ENCODE data around the gene GRIA1.

The GRIA1 gene

DNA sequence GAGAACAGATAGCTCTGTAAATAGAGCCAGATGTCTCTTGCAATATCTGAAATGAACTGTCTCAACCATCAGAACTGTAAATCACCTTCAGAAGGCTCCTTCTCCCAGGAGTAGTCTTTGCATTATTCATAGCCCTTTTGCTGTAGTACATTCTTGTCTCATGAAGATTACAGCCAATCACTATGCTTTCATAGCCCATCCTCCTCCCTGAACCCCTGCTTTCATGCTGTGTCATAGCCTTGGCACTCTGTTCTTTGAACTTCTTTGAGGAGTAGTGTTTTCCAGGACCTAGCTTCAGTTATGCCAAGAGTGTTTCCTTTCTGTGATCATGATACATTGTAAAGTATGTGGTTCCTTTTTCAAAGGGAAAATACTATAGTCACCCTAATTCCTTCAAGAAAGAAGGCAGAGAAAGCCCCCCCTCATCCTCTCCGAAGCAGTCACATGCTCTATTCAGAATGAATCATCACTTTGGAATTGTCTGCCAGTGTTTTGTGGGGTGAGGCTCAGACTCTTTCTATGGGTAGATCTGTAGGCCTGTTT, 61.1 kb downstream of the GRIA1 start:
- DNase-seq (ENCODE audit: low spot score) = no peak

DNA sequence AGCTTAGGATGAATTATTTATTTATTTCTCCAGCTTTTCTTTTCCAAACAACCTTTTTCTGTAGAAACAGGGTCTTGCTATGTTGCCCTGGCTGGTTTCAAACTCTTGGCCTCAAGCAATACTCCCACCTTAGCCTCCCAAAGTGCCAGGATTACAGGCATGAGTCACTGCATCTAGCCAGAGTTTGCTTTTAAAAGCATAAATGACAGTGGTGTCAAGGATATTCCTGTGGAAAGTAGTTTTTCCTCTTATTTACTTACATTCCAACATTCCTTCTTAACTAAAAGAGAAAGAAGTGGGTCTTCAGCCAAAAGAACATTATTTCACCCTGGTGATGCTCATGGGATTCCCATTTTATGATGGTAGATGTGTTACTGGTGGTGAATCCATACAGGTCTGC, 62.4 kb downstream of the GRIA1 start:
- no peak for DNase-seq (ENCODE audit: low spot score)

DNA sequence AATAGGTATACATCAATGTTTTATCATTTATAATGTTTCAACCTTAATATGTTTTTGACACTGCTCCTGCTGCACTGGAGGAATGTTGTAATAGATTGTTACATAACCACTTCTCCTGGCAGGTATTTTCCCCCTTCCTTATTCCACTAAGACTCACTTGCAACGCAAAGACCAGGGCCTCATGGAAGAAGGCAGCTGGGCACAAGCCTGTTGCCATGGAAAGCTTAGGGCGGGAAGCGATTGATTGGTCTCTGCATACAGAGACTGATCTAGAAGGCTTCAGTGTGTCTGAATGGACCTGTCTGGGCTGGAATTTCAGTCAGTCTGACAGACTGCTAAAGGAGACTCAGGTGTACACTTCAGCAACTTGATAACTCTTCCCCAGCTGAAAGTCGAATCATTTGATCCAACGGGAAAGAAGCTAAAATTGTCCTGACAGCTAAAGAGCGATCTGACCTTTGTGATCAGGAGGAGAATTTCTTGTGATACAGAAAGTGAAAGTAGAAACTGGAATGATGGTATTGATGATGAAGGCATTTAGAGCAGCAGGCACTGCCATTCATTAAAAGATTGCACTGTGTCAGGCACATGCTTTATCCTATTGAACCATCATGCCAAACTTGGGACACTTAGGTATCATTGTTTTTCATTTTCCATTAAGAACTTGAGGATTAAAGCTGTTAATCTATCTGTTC, 65.1 kb downstream of the GRIA1 start:
- DNase-seq (ENCODE audit: low spot score) = no peak

DNA sequence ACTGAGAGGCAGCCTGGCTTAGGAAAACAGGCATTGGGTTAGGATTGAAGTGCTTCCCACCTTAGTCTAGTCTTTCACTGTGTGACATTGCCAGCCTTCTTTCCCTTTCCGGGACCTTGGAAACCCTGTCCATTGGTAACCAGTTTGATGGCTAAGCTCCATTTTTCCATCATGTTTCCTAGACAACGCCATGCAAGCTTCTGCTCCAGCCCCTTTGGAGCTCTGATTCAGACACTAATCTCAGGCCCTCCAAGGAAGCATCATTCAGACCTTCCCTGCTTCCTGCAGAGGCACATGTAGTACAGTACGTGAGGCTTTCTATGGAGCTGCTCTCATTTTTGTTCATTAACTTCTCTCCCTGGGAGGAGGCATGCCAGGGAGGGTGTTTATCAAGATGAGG, 68.5 kb downstream of the GRIA1 start:
- DNase-seq (ENCODE audit: low spot score) = no peak

DNA sequence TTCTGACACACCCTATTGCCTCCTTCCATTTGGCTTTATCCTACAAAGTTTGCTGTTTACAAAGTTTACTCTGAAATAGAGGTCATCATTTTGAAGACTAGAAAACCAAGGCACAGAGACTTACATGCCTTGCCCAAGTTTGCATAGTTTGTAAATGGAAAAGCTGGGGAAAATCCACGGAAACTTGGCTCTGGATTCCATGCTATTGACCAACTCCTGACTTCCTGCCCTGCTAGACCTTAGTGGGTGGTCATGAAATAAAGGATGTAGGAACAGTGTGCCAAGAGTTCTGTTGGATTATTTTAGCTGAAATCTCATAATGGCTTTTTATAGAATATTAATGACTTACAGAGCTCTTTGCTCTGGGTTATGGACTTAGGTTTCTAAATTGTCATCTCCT, 69.5 kb downstream of the GRIA1 start:
- DNase-seq (ENCODE audit: low spot score) = no peak

DNA sequence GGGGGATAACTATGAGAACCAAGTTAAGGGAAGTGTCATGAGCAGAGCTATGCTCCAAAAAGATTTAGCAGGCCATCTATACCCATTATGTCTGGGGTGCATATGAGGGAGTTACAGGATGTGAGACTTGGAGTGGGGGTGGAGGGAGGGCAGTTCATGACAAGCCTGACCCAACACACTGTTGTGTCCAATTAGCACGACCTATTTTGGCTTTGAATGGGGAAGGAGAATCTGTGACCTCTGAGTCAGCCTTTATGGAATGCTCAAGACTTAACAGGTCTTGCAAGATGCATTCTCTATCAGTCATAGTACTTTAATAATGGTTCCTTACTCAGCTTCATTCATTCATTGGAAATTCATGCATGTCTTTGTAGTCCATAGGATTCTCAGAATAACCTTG, 71.7 kb downstream of the GRIA1 start:
- no peak for DNase-seq (ENCODE audit: low spot score)

DNA sequence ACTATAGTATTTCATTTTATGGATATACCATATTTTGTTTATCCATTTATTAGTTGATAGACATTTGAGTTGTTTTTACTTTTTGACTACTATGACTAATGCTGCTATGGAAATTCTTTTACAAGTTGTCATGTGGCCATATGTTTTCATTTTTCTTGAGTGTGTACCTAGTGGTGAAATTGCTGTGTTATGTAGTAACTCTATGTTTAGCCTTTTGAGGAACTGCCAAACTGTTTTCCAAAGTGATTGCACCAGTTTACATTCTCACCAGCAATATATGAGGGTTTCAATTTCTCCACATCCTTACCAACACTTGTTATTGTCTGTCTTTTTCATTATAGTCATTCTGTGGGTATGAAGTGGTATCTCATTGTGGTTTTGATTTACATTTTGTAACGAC, 75.4 kb downstream of the GRIA1 start:
- DNase-seq (ENCODE audit: low spot score) = no peak

DNA sequence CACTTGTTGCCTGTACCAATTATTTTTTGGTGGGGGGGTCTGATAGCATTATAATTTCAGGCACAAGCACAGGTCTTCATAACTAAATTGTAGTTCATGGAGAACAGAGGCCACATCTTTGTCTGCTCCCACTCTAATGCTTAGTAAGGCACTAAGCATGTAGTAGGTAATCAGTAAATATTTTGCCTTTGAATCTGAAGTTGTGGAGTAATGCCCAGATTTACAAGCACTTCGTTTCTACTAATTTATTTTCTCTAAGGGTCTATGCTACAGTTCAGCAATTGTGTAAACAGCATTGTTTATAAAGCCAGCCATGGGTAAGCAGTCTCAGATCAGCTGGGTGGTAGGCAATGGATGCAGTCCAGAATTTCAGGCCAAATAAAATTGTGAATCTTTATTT, 78.6 kb downstream of the GRIA1 start:
- DNase-seq (ENCODE audit: low spot score) = no peak

DNA sequence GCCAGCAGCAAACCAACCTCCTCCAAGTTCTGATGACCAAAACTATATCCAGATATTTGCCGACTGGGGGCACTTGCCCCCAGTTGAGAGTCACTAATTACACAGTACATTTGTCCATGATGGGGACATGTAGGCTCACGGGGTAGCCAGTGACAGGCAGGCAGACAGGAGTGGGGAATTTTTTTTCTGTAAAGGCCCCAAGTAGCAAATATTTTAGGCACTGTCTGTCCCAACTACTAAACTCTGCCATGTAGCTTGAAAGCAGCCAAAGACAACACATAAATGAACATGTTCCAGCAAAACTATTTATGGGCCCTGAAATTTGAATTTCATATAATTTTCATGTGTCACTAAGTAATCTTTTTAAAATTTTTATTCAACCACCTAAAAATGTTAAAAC, 80.7 kb downstream of the GRIA1 start:
- DNase-seq (ENCODE audit: low spot score) = no peak

DNA sequence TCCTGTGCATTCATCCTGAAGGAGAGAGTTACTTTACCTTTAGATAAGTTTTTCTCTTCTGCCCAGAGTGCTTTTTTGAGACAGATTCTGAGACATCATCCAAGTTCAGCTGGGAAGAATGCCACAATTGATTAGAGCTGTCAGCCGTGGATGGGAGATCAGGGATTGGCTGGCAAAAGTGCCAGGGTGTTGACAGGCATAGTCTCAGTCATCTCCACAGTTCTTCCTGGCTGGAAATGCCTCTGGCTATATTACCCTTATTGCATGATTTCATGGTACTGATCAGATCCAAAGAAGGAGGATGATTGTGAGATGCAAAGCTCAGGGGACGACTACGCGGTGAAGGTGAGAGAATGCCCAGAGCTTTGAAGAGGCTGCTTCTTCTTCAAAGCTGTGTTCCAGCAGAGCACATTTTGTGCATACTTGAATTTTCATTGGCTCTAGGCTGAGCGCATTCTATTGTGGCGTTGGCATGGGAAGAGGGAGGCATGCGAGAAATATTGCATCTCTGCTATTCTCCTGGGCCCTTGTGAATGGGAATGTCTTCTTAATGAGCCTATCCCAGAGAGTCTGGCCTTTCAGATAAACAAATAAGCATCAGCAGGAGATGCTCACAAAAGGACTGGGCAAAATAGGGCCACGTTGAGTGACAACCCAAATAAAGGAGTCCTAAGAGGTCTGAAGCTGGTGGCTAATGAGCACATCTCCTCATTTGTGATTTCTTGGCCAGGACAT, 82.1 kb downstream of the GRIA1 start:
- no peak for DNase-seq (ENCODE audit: low spot score)

DNA sequence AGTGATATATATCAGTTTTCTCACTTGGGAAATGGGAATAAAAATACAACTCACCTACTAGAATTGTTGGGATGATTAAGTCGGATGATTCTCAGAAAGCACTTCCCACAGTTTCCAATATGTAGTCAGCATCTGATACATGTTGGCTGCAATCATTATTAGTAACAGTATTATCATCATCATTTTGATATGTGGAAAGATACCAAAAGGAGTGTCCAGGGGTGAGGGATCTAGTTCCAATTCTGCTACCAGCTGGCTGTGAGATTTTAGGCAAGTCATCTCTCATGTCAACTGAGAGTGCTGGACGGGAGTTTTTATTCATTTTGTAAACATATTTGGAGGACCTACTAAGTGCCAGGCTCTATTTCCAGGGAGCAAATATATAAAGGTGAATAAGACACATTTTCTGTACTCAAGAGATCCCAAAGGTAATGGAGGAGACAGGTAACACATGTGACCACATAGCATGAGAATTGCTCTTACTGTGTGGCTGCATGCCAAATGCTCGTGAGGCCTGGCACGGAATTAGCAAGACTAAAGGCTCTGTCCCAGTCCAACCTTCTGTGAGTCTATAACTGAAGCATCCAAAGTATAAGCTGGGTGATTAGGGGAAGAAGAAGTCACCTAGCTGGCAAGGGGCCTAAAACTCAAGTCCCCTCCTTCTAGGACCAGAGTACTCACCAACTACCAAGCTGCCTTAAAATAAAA, 83.0 kb downstream of the GRIA1 start:
- no peak for DNase-seq (ENCODE audit: low spot score)

DNA sequence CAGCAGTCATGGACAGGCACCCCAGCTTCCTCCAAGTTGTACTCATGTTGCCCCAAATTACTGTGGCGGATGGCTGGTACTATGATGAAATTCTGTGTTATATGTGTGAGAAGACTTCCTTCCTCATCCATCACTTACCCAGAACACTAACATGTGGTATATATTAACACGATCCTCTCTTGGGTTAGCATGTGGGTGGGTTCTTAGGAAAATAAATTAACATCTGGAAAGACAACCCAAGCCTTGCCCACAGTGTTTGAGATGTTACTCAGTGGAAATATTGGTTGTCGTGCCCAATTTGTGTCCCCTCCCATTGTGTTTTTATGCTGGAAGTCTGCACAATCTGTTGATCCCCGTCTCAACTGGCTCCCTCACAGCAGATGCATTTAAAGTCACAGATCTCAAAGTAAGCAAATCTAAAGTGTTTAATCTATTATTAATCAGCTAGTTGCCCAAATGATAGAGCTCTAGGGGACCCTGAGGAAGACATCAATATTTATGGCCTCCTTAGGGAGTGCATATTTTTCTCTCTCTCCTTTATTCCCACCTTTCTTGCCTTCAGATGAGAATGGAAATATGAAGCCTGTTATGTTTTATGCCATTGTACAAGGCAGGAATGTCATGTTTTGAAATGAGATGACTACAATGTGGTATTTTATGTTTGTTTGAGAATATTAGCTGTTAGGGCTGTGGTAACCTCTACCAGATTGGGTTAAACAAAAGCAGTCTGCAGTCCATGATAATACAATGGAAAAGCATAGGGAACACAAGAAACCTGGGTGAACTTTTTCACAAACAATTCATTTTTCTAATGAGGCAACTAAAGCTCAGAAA, 93.9 kb downstream of the GRIA1 start:
- DNase-seq (ENCODE audit: low spot score) = no peak

DNA sequence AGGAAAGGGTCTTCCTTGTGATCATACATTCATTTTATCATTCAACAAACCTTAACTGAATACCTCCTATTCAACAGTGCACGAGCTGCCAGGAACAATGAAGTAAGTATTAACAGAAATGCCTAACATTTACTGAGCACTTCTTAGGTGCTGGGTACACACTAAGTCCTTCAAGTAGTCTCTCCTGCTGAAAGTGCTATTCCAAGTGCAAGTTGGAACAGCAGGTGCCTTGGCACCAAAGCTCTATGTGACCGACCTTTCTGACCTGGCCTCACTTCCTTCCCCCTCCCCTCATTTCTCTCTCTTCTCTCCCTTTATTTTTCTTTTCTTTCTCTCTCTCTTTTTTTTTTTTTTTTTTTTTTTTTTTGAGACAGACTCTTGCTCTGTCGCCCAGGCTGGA, 94.5 kb downstream of the GRIA1 start:
- no peak for DNase-seq (ENCODE audit: low spot score)

DNA sequence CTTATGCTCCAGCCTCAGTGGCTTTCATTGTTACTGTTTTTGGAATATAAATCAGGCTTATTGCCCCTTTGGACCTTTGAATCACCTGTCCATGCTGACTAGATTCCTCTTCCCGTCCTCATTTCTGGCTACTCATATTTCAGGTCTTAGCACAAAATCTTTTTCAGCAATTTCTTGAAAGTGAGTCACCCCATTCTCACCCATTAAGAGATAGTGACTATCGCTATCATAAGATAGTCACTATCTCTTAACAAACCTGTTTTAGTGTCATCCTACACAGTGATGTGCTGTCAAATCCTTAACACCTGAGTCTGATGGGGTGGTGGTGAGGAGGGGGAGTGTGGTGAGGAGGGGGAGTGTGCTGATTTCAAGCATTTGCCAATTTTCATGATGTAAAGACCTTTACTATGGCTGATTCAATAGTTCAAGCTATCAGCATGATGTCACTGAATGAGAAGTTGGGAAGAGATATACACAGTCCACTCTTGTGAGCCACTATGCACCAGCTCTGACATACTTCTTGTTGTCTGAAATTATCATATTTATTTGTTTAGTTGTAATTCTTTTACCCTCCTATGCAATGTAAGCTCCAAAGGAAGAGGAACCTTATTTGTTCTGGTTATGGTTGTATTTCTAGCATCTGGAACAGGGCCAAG, 95.3 kb downstream of the GRIA1 start:
- DNase-seq (ENCODE audit: low spot score) = no peak

DNA sequence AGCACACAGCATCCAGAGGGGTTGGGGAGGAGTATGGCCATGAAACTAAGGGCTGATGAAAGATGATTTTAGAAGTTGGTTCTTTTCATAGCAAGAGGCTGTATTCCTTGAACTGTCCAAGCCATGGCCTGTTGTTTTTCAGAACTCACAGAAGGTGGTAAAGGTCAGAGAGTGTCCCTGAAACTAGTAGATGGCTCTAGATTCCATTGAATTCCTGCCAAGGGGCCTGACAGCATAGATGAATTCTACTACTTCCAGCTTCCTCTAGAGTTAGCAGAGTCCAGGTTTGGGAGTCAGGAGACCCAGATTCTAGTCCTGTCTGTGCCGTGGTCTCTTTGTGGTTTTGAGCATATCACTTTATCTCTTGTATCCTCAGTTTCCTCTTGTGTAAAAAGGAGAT, 101.6 kb downstream of the GRIA1 start:
- DNase-seq (ENCODE audit: low spot score) = no peak

DNA sequence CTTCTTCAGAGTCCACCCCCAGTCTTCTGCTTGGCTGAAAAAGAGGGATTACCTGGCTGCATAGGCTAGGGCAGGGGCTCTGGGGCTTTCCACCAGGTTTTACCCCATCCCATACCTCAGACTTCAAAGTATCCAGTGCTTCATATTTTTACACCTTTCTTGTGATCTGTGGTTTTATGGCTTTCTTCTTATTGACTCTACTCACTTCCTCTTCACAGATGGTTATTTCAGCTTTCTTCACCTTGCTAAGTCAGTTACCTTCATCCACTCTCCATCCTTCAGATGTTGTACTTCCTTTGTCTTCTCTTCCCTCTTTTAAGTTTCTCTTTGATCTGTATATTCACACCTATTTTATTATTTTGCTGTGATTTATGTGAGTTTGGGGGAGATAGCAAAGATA, 104.3 kb downstream of the GRIA1 start:
- DNase-seq (ENCODE audit: low spot score) = no peak

DNA sequence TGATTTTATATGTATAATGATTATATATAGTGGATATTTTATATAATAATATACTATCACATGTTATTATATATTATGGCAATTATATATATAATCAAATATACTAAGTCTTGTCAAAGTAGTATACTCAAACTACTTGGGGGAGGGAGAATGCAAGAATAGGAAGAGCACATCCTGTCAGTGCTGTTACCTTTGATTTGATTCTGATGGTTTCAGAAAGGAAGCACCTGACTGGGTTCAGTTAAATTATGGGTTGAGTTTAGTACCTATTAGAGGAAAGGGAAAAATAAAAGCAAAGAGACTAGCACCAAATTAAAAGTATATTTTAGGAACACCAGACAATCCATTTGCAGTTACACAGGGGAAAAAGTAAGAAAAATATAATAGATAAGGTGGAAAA, 107.6 kb downstream of the GRIA1 start:
- DNase-seq (ENCODE audit: low spot score) = no peak

DNA sequence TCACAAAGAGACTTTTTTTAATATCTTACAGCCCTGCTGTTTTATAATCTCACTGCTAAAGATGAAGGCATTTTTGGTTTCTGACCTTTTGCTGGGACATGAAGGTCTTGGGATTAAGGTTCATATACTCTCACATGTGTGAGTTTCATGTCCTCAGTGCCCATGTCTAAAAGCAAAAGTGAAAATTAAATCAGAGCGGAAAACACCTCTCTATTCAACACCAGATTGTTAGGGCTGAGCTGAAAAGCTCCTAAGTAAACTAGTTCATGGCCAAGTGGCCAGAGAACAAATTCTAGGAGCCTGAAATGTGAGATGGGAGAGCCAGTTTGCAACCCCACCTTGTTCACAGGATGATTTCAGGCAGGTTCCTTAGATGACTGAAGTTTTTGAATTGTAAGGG, 110.9 kb downstream of the GRIA1 start:
- DNase-seq (ENCODE audit: low spot score) = no peak

DNA sequence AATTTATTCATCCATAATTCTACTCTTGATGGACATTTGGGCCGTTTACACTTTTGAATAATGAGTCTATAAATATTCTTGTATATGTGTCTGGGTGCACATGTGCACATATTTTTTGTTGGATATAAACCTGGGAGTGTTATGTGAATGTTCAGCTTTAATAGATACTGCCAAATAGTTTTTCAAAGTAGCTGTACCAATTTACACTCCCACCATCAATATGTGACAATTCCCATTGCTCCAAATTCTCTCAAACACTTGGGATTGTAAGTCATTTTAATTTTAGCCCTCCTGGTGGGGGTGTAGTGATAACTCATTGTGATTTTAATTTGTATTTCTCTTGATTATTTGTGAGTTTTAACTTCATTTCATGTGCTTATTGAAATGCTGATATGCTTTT, 114.9 kb downstream of the GRIA1 start:
- DNase-seq (ENCODE audit: low spot score) = no peak

DNA sequence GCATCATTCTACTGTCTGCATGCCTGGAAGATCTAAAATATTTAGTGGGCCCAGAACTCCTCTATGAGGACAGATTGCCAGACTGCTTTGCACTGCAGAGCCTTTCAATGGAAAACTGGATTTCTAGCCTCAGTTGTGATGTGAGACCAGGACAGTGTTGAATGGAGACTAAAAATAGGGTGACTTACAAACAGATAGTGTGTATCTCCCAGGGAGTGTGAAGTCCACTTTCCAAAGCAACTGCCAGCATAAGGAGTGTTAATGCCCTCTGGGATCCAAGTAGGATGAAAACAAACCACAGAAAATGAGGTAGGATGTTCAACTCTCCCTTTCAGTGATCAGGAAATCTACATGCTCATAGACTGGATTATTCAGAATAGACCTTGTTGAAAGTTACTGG, 119.5 kb downstream of the GRIA1 start:
- no peak for DNase-seq (ENCODE audit: low spot score)

DNA sequence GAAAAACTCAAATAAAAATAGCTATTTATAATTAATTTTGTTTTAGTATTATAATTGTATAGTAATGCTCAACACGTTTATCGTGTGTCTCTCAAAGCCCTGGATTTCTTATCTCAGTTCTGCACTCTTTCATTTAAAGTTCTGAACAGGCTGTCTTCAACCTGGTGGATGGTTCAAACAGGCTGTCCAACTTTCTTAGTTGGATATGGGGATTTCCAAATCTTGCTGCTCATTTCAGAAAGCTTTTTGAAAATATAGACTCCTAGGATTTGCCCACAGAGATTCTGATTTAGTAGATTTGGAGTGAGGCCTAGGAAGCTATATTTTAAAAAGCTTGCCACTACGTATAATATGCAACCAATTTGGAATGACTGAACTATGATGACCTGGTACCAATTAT, 120.3 kb downstream of the GRIA1 start:
- DNase-seq (ENCODE audit: low spot score) = no peak

DNA sequence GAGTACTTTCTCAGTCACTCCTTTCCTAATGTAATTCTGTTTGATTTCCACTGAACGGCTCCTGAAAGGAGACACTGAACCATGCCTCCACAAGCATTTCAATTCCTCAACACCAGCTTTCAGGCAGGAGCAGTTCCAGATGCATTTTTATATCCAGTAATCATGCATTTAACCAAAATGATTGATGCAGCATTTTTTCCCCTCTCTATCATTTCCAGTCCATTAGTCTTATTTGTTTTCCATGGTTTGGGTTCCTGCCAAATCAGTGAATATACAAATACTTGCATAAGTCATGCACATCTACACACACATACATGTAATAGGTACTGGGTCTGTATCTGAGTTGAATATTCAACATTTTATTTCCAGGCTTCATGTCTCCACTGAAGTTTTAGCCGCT, 122.7 kb downstream of the GRIA1 start:
- DNase-seq (ENCODE audit: low spot score) = no peak
